HG03045 (cell line): Measurements from ENCODE around the gene CEP112.

Experiments
- ATAC-seq: cut with Tn5 transposase; IDR thresholded peaks from one replicate; pipeline ENCODE4 v1.9.1; 2021; ENCODE audit warnings: mild to moderate bottlenecking, moderate library complexity; ENCODE audit not compliant: unreplicated experiment

Gene CEP112

GRCh38 chr17:66211047-66211810, 19.3 kb upstream of the CEP112 start:
- ATAC-seq, result no peak

- no peak for ATAC-seq
These were observed 18.3 kb upstream of the CEP112 start for GRCh38 chr17:66210208-66210574.

GRCh38 chr17:66207936-66208335, 16.0 kb upstream of the CEP112 start:
- no peak for ATAC-seq

DNA sequence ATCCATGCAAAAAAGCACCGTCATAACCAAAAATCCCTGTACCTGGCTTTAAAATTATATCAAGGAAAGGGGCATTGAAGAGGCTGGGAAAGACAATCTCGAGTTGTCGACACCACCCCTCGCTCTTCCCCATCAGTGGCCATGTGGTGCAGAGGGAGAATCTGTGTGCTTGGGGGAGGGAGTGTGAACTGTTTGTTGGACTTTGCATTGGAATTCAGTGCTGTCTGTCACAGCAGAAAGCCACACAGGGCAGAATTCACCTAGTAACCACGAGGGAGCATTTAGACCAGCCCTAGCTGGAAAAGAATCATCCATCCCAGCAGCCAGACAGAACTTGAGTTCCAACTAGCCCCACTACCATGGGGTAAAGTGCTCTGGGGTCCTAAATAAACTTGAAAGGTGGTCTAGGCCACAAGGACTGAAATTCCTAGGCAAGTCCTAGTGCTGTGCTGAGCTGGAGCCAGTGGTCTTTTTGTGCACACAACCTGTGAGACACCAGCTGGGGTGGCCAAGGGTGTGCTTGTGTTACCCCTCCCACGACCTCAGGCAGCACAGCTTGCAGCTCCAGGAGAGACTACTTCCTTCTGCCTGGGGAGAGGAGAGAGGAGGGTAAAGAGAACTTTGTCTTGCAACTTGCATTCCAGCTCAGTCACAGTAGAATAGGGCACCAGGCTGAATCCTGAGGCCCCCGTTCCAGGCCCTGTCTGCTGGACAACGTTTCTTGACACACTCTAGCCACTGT, 11.5 kb upstream of the CEP112 start:
- no peak for ATAC-seq

DNA sequence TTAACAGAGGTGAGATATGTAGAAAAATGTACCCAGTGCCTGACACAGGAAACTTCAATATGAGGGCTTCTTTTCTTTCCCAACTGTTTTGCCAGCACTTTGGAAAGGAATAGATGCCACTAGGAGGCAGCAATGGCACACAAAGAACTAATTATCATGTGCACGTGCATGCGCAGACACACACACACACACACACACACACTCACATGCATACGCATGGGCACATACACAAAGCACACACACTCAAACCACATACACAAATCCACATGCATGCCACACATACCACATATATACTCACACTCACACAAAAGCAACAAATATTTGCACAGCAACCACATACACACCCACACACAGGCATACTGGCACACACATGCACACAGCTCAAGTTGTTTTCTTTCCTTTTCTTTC, 8.8 kb upstream of the CEP112 start:
- no peak for ATAC-seq

- ATAC-seq, result no peak
These were observed 6.3 kb upstream of the CEP112 start for GRCh38 chr17:66198242-66198641.

GRCh38 chr17:66192378-66192687, 400 bp upstream of the CEP112 start:
- ATAC-seq, result no peak

DNA sequence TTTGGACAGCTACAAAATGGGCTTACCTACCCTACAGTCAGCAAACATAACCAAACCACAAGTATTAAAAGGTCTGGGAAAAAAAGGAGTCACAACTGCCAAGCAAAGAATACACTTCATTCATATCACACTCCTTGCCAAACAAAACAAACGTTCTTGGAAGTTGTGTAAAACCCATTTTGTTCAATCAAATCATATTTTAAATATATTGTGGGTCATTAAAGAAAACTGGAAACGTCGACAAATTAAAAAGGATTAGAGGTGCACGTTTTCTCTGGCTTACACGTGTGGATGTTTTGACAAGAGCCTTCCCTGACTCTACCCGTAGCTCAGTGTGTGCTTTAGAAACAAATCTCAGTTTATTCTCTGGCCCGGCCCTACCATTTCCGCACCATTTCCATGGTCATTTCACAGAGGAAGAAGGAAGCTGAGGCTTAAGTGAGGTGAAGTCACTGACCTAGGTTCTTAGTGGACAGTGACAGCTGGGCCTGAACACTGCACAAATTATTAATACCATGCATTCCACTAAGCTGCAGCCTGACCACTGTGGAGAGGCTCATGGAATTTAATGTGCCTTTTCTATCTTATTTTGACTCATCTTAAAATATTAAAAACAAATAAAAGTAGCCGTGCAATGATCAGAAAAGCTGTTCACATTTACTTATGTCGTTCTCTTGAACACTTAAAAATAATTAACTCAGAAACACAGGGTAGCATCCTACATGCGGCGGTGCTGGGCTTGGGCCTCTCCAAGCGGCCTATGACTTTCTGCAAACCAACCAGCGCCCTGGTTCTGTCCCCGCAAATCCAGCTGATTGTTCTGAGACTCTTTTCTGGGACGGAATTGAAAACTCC, 968 bp downstream of the CEP112 start:
- ATAC-seq, result no peak

DNA sequence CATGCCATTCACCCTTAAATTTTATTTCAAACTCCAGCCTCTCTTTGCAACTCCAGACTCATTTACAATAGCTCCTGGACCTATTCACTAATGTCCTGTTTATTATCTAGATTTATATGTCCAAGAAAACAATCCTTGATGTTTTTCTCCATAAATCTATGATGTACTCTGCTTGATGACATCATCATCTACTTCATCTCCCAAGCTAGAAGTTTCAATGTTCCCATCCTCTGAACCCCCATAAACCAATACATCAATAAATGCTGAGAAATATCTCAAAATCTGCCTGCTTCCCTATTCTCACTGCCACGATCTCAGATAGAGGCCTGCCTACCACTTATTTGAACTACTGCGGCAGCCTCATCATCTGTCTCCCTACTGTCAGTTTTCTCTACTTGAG, 4.2 kb downstream of the CEP112 start:
- ATAC-seq, result no peak

DNA sequence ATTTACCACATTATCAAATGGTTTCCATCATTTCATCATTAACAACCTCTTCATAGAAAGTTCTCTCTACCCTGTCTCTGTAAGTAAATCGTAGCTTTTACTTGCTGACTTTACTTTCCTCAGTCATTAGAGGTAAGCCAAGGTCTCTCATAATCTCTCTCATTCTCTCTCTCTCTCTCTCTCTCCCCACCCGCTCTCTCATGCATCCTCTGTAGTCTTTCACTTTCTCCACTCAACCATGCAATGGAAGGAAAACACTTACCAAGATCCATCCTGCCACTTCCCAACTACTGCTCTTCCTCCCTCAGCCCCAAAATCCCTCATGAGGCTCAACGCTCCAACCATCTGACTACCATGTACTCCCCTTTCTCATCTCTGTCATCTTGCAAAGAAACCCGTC, 6.1 kb downstream of the CEP112 start:
- ATAC-seq, result no peak

- ATAC-seq, result no peak
These were observed 7.5 kb downstream of the CEP112 start for GRCh38 chr17:66184392-66184791.

- no peak for ATAC-seq
These were observed 8.4 kb downstream of the CEP112 start for GRCh38 chr17:66183529-66183928.

DNA sequence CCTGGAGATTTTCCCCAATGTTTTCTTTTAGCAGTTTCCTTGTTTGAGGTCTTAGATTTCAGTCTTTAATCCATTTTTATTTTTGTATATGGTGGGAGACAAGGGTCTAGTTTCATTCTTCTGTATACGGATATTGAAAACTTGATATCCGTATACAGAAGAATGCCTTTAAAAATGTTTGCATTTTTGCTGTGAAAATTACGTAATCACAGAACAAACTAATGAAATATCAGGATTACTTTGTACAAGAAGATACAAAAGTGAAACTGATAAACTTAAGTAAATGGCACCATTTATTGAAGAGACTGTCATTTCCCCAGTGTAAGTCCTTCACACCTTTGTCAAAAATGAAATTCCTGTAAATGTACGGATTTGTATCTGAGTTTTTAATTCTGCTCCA, 13.3 kb downstream of the CEP112 start:
- no peak for ATAC-seq

DNA sequence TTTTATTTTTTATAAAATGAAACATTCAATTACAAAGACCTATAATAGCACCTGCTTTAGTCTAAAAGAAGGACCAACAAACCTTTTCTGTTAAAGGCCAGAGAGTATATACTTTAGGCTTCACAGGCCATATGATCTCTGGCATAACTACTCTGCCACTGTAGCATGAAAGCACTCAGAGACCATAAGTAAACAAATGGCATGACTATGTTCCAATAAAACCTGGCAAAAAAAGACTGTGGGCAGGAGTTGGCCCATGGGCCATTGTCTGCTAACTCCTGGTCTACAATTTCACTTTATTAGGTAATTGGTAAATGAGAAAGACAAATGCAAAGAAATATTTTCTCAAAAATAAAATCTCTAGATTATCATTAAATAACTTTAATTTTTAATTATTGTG, 14.9 kb downstream of the CEP112 start:
- no peak for ATAC-seq

GRCh38 chr17:66175892-66176291, 16.0 kb downstream of the CEP112 start:
- ATAC-seq, result no peak

DNA sequence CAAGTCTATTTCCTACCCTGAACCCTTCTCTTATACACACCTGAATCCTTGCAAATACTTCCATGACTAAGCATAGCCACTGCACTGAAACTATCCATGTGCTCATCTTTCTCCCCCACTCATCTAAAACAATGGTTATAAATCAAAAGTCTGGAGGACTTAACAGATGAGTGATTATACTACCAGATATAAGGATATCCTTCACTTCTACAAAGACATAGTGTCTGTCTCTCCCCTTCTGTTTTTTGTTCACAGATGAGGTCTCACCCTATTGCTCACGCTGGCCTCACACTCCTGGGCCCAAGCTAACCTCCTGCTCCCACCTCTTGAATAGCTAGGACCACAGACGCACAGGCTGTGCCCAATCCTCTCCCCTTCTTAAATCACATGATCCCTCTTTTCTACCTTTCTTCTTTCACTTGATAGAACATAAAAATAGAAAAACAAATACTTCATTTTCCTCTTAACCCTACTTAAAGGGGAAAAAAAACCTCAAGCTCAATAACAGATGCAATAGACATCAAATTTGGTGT, 19.2 kb downstream of the CEP112 start:
- no peak for ATAC-seq

GRCh38 chr17:66172144-66172543, 19.8 kb downstream of the CEP112 start:
- no peak for ATAC-seq

DNA sequence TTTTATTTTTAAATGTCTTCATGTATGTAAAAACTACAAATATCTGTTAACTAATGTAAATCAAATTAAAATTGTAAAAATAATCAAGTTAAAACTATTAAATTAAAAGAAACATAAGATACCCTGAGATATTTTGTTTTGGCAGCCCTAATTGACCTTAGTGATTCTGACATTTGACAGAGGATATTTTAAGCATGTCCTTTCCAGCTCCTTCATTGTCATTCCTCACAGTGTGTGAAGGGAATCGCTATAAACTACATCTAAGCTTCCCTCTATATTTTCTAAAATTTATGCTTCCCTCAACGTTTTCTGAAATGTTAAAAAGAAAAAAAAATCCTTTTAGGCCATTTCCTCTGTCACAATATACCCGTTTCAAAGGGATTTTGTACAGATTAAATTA, 20.2 kb downstream of the CEP112 start:
- no peak for ATAC-seq

- no peak for ATAC-seq
These were observed 20.8 kb downstream of the CEP112 start for GRCh38 chr17:66171172-66171571.

GRCh38 chr17:66169839-66170238, 22.1 kb downstream of the CEP112 start:
- ATAC-seq, result no peak

GRCh38 chr17:66167189-66167815, 24.6 kb downstream of the CEP112 start:
- ATAC-seq, result no peak
